ENCODE results near the gene PMM2.
A peak's percentile ranks its signal among the peaks of the same experiment; 100 is the strongest.

PMM2 gene

DNA sequence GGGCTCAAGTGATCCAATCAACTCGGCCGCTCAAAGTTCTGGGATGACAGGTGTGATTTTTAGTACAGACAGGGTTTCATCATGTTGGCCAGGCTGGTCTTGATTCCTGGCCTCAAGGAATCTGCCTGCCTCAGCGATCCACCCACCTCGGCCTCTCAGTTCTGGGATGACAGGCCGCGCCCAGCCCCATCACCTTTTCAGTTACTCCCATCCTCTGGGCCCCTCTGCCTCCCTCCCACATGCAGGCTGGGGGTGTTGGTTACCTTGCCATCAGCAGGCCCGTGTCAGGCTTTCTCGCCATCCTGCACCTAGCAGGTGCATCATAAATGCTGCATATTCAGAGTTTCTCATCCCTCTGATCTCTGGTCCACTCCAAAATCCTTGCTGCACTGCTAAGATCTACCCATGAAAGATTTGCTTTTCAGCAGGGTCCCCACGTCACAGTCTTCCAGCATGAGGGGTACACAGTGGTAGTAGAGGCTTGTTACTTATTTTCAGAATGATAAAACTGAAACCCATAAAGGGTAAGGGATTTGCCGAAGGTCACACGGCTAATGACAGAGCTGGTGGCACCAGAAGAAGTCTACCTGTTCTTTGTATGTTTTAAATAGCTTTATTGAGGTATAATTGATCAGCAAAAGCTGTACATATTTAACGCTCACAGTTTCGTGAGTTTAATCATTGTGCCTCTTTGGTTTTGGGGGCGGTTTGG, 16.6 kb downstream of the PMM2 start:
- no peaks in the 10 kb centered on the region for H3K27me3 ChIP-seq
- TF ChIP-seq, protein P1, sequence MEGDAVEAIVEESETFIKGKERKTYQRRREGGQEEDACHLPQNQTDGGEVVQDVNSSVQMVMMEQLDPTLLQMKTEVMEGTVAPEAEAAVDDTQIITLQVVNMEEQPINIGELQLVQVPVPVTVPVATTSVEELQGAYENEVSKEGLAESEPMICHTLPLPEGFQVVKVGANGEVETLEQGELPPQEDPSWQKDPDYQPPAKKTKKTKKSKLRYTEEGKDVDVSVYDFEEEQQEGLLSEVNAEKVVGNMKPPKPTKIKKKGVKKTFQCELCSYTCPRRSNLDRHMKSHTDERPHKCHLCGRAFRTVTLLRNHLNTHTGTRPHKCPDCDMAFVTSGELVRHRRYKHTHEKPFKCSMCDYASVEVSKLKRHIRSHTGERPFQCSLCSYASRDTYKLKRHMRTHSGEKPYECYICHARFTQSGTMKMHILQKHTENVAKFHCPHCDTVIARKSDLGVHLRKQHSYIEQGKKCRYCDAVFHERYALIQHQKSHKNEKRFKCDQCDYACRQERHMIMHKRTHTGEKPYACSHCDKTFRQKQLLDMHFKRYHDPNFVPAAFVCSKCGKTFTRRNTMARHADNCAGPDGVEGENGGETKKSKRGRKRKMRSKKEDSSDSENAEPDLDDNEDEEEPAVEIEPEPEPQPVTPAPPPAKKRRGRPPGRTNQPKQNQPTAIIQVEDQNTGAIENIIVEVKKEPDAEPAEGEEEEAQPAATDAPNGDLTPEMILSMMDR (IDR thresholded peaks at IDR 0.05): no peak
- H3K4me3 ChIP-seq (ENCODE audit: low read depth in 1 of 2, low read length in 1 of 2): no peak overlapping the region
- H3K4me1 ChIP-seq (ENCODE audit: control insufficient read depth in 1 of 2, insufficient read depth in 1 of 2, low read depth in 1 of 2, low read length in 1 of 2): peaks cover 6 to 21% of the 10 kb centered on the region in 2 experiments
- no peaks in the 10 kb centered on the region for H3K9me3 ChIP-seq
- H3K36me3 ChIP-seq: peaks cover 43% of the 10 kb centered on the region
- no peak overlapping the region for H3K27ac ChIP-seq

DNA sequence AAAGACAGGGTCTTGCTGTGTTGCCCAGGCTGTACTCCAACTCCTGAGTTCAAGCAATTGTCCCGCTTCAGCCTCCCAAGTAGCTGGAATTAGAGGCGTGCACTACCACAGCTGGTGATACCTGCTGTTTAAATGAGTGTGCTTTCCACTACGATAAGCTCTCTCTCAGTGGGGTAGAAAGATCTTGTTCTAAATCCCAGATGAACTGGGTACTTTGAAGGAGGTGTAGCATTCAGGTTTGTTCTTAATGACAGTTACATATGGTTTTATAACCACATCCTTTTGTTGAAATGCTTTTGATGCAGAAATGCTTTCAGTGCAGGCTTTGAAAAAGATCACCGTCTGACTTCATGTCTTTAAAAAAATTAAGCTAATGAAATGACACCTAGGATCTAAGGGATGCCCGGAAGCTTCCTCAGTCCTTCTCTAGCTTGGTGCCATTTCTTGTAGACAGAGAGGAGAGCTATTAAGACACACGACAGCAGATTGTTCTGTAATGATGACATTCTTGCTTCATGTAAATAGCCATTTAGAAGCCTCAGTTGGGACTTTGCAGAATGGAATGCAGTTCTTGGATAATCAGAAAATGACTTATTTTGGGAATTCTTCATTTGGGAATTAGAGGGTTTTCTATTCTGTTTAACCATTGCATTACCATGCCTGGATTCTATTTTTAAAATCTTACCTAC, 19.5 kb downstream of the PMM2 start:
- TF ChIP-seq, protein P1 (IDR thresholded peaks at IDR 0.05): no peak
- Histone ChIP-seq H3K27ac (peak overlapping the region; percentile 45), H3K4me1 (ENCODE audit: control insufficient read depth in 1 of 2, insufficient read depth in 1 of 2, low read depth in 1 of 2, low read length in 1 of 2) (peaks cover 13 to 32% of the 10 kb centered on the region in 2 experiments), H3K4me3 (ENCODE audit: low read depth in 1 of 2, low read length in 1 of 2) (no peak overlapping the region), H3K27me3 (no peaks in the 10 kb centered on the region), H3K36me3 (peaks cover 31% of the 10 kb centered on the region), H3K9me3 (no peaks in the 10 kb centered on the region)

DNA sequence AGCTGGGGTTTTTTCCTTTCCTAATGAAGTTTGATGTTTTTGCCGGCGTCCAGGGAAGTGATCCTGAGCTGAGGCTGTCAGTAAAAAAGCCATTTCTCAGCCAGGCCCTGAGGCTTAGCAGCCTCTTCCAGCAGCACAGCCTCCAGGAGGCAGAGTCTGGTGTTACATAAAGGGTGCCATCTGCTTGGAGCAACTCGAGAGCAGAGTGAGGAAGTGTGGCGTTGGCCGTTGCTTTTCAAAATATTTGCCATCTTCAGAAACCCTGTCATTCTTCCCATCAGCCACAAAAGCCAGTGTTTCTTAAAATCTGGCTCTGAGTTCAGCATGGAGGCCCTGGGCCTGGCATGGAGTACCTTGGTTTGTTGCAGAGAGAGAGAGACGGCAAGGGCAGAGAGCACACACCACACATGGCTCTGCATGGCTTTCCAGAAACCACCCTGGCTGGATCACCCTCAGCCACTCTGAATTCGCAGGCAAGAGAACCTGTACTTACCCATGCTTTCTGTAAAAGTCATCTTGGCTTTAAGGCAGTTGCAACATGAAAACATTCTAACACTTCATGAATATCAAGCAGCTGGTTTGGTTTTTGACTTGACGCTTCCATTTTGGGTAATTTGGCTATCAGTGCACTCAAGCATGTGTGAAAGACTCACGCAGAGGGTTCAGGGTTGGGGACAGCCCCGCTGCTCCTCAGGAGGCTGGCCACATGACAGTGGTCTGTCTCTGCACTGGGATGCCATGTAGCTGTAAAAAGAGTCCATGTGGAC, 21.0 kb downstream of the PMM2 start:
- H3K27me3 ChIP-seq: no peaks in the 10 kb centered on the region
- H3K4me1 ChIP-seq (ENCODE audit: control insufficient read depth in 1 of 2, insufficient read depth in 1 of 2, low read depth in 1 of 2, low read length in 1 of 2): peaks cover 13 to 32% of the 10 kb centered on the region in 2 experiments
- no peaks in the 10 kb centered on the region for H3K9me3 ChIP-seq
- TF ChIP-seq, protein P1 (IDR thresholded peaks at IDR 0.05): no peak
- H3K27ac ChIP-seq: peak overlapping the region; percentile 61
- peaks cover 16% of the 10 kb centered on the region for H3K36me3 ChIP-seq
- no peak overlapping the region for H3K4me3 ChIP-seq (ENCODE audit: low read depth in 1 of 2, low read length in 1 of 2)

DNA sequence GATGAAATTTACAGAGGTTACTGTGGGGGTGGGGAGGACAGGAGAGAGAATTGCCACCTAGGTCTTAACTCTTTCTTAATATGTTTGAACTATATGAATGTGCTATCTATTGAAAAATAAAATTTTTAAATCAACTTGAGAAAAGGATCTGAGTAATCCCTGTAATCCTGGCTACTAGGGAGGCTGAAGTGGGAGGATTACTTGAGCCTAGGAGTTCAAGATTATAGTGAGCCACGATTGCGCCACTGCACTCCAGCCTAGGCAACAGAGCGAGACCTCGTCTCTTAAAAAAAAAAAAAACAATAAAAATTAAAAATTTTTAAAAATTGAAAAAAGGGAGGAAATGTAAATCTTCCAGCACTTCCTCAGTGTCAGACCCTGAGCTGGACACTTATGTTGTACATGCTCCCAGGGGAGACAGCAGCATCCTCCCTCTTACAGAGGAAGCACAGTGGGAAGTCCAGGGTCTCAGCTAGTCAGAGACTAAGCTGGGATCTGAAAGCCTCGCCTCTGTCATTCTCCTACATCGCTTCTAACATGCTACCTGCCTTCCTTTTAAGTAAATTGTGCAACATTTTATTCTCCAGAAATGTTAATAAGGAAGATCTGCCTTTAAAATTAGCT, 21.9 kb downstream of the PMM2 start:
- H3K27ac ChIP-seq: peak overlapping the region; percentile 61
- no peaks in the 10 kb centered on the region for H3K27me3 ChIP-seq
- peaks cover 13 to 32% of the 10 kb centered on the region in 2 experiments for H3K4me1 ChIP-seq (ENCODE audit: control insufficient read depth in 1 of 2, insufficient read depth in 1 of 2, low read depth in 1 of 2, low read length in 1 of 2)
- peaks cover 9% of the 10 kb centered on the region for H3K36me3 ChIP-seq
- H3K9me3 ChIP-seq: no peaks in the 10 kb centered on the region
- no peak overlapping the region for H3K4me3 ChIP-seq (ENCODE audit: low read depth in 1 of 2, low read length in 1 of 2)
- TF ChIP-seq, protein P1 (IDR thresholded peaks at IDR 0.05): no peak

DNA sequence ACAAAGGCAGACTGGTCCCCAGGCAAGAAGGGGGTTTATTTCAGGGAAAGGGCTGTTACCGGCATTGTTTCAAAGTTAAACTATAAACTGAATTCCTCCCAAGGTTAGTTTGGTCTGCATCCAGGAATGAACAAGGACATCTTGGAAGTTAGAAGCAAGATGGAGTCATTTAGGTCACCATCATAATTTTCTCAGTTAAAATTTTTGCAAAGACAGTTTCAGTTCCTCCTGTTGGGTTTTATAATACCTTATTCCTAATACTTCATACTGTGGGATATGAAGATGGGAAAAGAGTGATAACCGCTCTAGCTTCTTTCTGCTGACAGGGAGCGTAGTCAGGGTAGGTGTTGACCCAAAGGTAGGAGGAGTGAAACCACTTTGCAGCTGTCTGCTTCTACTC, 24.8 kb downstream of the PMM2 start:
- TF ChIP-seq, protein P1 (IDR thresholded peaks at IDR 0.05): no peak
- Histone ChIP-seq H3K27ac (no peak overlapping the region), H3K4me1 (ENCODE audit: control insufficient read depth in 1 of 2, insufficient read depth in 1 of 2, low read depth in 1 of 2, low read length in 1 of 2) (peaks cover 13 to 26% of the 10 kb centered on the region in 2 experiments), H3K27me3 (no peaks in the 10 kb centered on the region), H3K9me3 (no peaks in the 10 kb centered on the region), H3K36me3 (no peaks in the 10 kb centered on the region), H3K4me3 (ENCODE audit: low read depth in 1 of 2, low read length in 1 of 2) (no peak overlapping the region)

All from neutrophil (primary cell).